Activated CD4-positive, alpha-beta T cell treated with anti-CD3 and anti-CD28 coated beads, Interleukin-2, amount 50 U/mL, for 48 hours (primary cell): ENCODE measurements around the gene RBM20.
"Not testable (repeated sequence)": the region's sequence is repeated elsewhere in the genome, so short reads cannot be mapped to it uniquely, and the experiment has no call there.

ENCODE experiments used
- DNase-seq, 2 experiments: peaks; one replicate each; pipeline ENCODE4 v3.0.0-alpha.2; 2020

The RBM20 gene

GRCh38 chr10:110643653-110644597 lies at the start of gene RBM20:
TSS of gene RBM20 (plus strand) at chr10:110644336. CDS start at chr10:110644455, 119 bp downstream.
- peak; percentile 20 to 23 for DNase-seq

GRCh38 chr10:110597476-110597875 lies 46.7 kb upstream of the RBM20 start:
- no peak for DNase-seq

DNA sequence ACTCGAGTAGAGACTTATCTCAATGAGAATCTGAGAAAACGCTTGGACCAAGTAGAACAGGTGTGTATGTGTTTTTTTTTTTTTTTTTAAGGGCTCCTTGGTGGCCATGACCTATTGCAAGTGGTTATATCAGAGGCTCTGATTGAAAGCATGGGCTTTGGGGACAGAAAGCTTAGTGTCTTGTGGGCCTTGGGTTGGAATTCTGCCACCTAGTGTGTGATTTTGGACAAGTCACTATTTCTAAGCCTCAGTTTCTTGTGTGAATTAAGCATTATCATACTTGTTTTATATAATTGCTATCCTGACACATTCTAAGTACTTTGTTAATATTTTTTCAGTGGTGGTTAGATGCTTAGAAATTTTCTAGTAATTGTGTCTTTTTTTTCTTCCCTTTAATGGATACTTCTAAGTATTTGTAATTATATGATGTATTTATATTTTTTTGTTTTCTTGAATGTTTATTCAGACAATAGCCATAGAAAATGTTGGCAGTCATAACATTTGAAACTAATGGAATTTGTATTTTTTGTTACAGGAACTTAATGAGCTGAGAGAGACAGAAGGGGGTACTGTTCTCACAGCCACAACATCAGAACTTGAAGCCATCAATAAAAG lies 43.5 kb upstream of the RBM20 start:
- DNase-seq: no peak

DNA sequence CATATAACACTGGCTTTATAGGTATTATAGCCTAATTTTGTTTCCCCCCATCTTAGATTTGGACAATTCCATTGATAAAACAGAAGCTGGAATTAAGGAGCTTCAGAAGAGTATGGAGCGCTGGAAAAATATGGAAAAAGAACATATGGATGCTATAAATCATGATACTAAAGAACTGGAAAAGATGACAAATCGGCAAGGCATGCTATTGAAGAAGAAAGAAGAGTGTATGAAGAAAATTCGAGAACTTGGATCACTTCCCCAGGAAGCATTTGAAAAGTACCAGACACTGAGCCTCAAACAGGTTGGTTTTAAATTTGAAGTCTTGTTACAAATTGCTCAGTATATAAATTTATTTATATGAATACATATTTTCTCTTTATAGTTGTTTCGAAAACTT lies 42.6 kb upstream of the RBM20 start:
- DNase-seq: no peak

DNA sequence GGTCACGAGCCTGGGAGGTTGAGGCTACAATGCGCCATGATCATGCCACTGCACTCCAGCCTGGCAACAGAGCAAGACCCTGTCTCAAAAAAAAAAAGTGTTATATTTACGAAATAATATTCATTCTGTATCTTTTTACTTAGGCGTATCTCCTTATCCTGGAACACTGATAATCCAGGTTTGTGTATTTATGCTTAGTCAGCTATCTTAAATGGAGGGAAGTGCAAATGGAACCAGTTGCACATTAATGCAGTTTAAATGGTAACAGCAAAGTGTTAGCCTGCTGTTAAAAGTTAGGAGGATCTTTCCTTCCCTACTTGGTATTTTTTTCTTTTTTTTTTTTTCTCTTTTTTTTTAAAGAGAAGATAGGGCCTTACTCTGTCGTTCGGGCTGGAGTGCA lies 36.0 kb upstream of the RBM20 start:
- DNase-seq: no peak

DNA sequence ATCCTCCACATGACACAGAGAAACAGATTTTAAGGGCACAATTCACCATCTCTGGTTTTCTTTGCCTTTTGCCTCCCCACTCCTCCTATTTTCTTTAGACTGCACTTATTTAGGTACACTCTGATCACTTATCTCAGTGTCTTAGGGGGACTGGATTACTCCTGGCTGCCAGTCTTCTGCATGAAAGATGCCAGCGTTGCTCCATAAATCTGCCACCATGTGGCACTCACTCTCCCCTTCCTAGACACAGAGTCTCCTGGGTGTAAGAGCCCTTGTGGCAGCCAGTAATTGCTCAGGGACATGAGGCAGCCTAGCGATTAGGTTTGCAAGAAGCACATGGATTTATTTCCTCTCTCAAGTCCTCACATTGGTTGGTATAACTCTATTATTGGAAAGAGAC lies 34.5 kb upstream of the RBM20 start:
- no peak for DNase-seq

- DNase-seq: peak in 1 of 2 experiments; percentile 55
These were observed 33.8 kb upstream of the RBM20 start for GRCh38 chr10:110610308-110610774.

DNA sequence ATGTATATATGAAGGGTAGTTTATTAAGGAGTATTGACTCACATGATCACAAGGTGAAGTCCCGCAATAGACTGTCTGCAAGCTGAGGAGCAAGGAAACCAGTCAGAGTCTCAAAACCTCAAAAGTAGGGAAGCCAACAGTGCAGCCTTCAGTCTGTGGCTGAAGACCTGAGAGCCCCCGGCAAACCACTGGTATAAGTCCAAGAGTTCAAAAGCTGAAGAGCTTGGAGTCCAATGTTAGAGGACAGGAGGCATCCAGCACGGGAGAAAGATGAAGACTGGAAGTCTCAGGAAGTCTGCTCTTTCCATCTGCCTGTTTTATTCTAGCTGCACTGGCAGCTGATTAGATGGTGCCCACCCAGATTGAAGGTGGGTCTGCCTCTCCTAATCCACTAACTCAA lies 33.4 kb upstream of the RBM20 start:
- DNase-seq: not testable (repeated sequence)

GRCh38 chr10:110612087-110612486 lies 32.0 kb upstream of the RBM20 start:
- no peak for DNase-seq

DNA sequence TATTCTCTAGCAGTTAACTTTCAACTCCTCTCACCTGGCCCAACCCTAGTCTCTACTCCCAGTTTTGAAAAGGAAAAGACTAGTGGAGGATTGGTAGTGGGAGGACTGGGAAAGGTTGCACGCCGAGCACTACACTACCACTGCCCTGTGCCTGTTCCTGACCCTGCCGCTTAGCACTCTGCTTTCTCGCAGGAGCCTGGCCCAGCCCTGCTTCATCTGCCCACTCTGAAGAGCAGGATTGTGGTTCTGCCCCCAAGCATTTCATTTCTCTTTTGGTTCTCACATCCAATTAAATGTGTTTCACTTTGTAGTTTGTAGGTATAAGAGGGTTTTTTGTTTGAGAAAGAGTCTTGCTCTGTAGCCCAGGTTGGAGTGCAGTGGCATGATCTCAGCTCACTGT lies 31.5 kb upstream of the RBM20 start:
- no peak for DNase-seq

GRCh38 chr10:110613341-110613995 lies 30.7 kb upstream of the RBM20 start:
- peak; percentile 43 to 61 for DNase-seq

- DNase-seq: no peak
These were observed 30.1 kb upstream of the RBM20 start for GRCh38 chr10:110613996-110614495.

GRCh38 chr10:110615057-110615747 lies 28.9 kb upstream of the RBM20 start:
- no peak for DNase-seq

DNA sequence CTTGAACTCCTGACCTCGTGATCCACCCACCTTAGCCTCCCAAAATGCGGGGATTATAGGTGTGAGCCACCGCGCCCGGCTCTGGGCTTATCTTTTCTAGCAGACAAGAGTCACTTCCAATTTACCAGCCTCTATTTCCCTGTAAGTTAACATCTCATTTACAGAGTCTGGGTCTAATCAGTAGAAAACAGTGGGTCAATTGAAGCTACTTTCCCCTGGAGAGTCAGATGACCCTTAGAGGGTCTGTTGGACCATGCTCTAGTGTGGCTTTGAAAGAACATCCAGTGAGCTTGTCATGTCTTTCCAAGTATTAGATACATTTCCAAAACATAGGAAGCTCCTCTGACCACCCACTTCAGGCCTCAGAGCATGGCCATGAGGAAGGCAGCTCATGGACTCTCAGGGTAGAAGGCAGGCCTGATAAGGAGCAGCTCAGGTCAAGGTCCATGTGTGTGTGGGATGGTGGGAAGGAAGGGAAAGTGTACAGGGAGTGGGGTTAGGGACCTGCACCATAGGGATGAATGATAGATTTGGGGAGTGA lies 27.6 kb upstream of the RBM20 start:
- no peak for DNase-seq

DNA sequence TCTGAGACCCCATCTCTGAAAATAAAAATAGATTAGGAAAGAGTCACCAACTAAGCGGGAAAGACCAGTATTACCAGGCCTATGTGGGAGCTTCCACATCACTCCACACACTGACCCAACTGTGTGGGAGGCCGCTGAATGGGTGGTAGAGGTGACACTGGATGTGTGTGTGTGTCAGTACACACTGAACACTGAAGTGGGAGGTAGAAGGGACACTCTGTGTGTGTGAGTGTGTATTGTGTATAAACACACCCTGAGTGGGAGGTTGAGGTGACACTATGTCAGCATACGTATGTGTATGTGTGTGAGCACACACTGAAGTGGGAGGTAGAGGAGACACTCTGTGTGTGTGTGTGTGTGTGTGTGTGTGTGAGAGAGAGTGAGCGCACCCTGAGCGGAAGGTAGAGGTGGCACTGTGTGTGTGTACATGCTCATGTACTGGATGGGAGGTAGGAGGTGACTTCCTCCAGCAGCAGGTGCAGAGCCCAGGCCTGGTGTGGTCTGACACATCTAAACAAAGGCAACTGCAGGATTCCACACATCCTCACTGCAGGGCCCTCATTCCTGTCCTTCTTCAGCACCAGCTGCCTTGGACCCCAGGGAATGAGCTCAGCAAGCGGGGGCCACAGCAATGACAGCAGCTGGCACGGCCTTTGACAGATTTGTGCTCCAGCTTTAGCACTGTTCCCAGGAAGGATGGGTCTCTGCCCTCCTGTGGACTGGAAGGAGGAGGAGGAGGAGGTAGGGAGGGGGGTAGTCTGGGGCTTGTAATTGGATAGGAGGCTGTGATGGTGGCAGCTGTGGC lies 26.5 kb upstream of the RBM20 start:
- peak in 1 of 2 experiments; percentile 27 for DNase-seq

DNA sequence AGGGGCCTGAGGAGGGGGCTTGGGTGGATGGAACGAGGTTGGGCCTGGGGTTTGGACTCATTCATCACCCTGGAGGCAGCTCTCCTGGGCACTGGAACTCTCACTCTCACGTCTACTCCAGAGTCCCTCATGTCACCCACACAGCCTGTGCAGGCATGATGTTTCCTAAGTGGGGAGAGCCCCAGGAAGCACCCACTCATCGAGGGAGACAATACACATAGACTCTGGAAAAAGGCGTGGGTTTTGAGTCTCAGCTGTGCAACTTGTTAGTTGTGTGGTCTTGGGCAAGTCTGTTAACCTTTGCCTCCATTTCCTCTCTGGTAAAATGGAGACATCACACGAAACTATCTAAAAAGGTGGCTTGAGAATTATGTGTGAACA lies 25.9 kb upstream of the RBM20 start:
- peak; percentile 57 to 66 for DNase-seq

DNA sequence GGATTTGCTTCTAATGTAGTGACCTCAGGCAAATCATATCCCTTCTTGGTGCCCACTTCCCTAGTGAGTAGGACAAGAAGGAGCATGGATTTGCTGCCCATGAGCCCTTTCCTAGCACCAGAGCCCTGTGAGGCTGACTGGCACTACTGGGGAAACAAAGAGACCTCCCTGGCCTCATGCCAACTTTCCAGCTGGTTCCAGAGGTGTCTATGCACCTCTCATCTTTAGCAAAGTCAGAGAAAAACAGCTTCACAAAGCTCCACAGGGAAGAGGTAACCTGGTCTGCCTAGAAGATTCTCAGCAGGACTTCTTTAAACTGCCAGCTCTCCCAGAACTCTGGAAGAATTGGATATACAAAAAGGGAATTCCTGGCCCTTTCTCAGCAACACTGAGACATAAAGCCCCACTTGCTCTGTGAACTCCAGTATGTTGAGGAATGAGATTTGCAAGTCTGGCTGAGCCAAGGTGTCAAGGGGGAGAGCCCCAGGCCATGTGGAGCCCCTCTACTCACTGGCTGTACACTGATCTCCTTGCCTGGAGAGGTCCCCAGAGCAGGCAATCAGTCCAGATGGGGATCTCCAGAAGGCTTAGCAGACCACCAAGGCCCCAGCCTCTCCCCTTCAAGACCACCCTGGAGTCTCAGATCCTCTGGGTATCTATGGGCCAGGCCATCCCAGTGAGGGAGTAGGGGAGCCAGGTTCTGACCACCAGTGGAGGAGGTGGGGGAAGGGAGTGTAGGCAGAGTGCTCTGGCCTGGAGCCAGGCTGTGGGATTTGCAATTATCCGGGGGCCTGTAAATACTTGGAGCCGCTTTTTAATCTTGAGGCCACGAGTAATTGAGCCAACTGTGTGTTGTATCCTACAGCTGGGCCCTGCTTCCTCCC lies 24.4 kb upstream of the RBM20 start:
- no peak for DNase-seq

GRCh38 chr10:110620398-110620719 lies 23.8 kb upstream of the RBM20 start:
- DNase-seq: no peak

GRCh38 chr10:110623316-110623715 lies 20.8 kb upstream of the RBM20 start:
- DNase-seq: not testable (repeated sequence)

DNA sequence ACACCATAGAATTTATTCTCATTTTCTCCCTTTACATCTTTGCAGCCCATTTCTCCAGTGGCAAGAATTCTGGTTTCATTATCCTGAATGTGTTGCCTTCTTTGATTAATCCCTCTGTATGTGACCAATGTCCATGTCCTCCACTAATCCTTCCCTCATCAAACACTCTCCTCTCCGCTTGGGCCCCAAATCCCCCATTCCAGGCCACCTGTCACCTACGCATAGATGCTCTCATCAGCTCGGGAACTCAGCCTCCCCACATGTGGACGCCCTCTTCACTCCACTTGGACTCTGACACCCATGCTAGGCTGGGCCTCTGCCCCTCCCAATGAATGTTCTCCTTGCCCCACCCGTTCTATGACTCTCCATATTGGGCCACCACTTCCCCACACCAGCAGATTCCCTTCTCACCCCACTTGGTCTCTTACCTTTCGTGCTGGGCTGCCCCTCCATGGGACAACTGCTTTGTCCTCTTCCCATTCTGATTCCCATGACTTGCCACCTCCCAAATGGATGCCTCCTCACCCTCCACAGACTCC lies 18.7 kb upstream of the RBM20 start:
- DNase-seq: no peak
